ENCODE results near the gene OR9G4.

The OR9G4 gene

GRCh38 chr11:56748597-56748996 is at the start of gene OR9G4:
Gene OR9G4, minus strand, starts transcription at chr11:56748697. Its CDS starts 4,931 bp downstream, at chr11:56743766.
- DNase-seq (ENCODE audit: low read depth): no peak

- no peak for DNase-seq (ENCODE audit: low read depth)
These were observed 35.0 kb upstream of the OR9G4 start for GRCh38 chr11:56783448-56784041.

GRCh38 chr11:56782167-56782847 is 33.8 kb upstream of the OR9G4 start:
- DNase-seq (ENCODE audit: low read depth): no peak

GRCh38 chr11:56776809-56777208 is 28.3 kb upstream of the OR9G4 start:
- DNase-seq (ENCODE audit: low read depth): no peak

GRCh38 chr11:56764976-56765375 is 16.5 kb upstream of the OR9G4 start:
- no peak for DNase-seq (ENCODE audit: low read depth)

- DNase-seq (ENCODE audit: low read depth): no peak
These were observed 3.0 kb upstream of the OR9G4 start for GRCh38 chr11:56751480-56751879.

GRCh38 chr11:56750190-56750589 is 1.7 kb upstream of the OR9G4 start:
- DNase-seq (ENCODE audit: low read depth): no peak

- DNase-seq (ENCODE audit: low read depth): no peak
These were observed 7.6 kb downstream of the OR9G4 start for GRCh38 chr11:56740886-56741285.

GRCh38 chr11:56740107-56740506 is 8.4 kb downstream of the OR9G4 start:
- DNase-seq (ENCODE audit: low read depth): no peak

GRCh38 chr11:56720513-56720912 is 28.0 kb downstream of the OR9G4 start:
- no peak for DNase-seq (ENCODE audit: low read depth)

GRCh38 chr11:56716379-56716854 is 32.1 kb downstream of the OR9G4 start:
- DNase-seq (ENCODE audit: low read depth): no peak

GRCh38 chr11:56714206-56714605 is 34.3 kb downstream of the OR9G4 start:
- no peak for DNase-seq (ENCODE audit: low read depth)

GRCh38 chr11:56706486-56706885 is 42.0 kb downstream of the OR9G4 start:
- DNase-seq (ENCODE audit: low read depth): no peak

GRCh38 chr11:56705784-56706396 is 42.6 kb downstream of the OR9G4 start:
- no peak for DNase-seq (ENCODE audit: low read depth)

- no peak for DNase-seq (ENCODE audit: low read depth)
These were observed 47.5 kb downstream of the OR9G4 start for GRCh38 chr11:56700914-56701485.

GRCh38 chr11:56700242-56700913 is 48.1 kb downstream of the OR9G4 start:
- DNase-seq (ENCODE audit: low read depth): no peak

GRCh38 chr11:56698795-56699194 is 49.7 kb downstream of the OR9G4 start, which contains the start of gene OR9G1:
Gene OR9G1, plus strand, starts transcription at chr11:56699095. Its CDS starts 1,293 bp downstream, at chr11:56700388.
- DNase-seq (ENCODE audit: low read depth): no peak

GRCh38 chr11:56693428-56693827 is 55.1 kb downstream of the OR9G4 start:
- DNase-seq (ENCODE audit: low read depth): no peak
